ENCODE data around the gene STARD4. TPM values are rescaled to one million over a fixed set of nuclear protein-coding genes. Genes with fewer than 3 reads are reported as not detected.

STARD4 gene
- total and polyA plus RNA-seq, 4 donors: 10.1 to 61.2 (median 34.1) TPM

DNA sequence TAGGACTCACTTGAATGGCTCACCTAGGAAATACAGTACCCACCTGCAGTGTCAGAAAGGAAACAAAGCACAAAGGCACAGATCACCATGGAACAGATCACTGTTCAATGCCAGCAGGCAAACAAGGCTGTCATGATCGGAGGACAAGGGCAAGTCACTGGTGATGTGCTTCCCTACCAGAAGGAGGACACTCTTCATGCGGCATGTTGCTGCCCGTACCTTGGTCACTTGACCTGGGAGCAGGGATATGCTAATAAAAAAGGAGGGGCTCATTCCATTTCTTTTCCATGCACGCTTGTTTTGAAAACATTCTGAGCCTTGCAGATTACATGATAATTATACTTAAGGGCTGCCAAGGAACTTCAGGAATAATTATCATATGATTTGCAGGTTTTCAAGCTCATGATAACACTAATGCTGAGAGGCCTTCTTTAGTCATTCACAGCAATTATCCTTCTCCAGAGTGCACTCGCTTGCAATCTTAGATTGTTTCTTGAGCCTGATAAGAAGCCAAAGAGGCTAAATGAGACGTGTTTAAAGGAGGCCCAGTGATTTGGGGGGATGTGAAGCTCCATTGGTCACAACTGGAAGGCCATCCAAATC is 36.1 kb upstream of the STARD4 start:
- Histone ChIP-seq H3K27me3 (ENCODE audit: control insufficient read depth in 4 of 4, insufficient read depth in 4 of 4, low read length in 3 of 4) (no peaks in the 10 kb centered on the region), H3K27ac (ENCODE audit: low read depth in 1 of 2, low read length in 2 of 2) (no peak overlapping the region), H3K36me3 (ENCODE audit: control insufficient read depth in 4 of 4, insufficient read depth in 3 of 4, low read depth in 1 of 4, low read length in 3 of 4) (no peaks in the 10 kb centered on the region), H3K4me1 (ENCODE audit: control insufficient read depth in 4 of 4, insufficient read depth in 4 of 4, low read length in 3 of 4) (peaks cover 0 to 13% (median 7%) of the 10 kb centered on the region in 4 donors), H3K4me3 (ENCODE audit: low read depth in 1 of 3, low read length in 3 of 3) (no peak overlapping the region), H3K9ac (ENCODE audit: low read depth in 1 of 2, low read length in 2 of 2) (no peak overlapping the region), H3K9me3 (ENCODE audit: control insufficient read depth in 4 of 4, low read length in 3 of 4) (no peaks in the 10 kb centered on the region)
- DNase-seq (ENCODE audit: low spot score): no peak
- TF ChIP-seq HNF4A (conservative IDR thresholded peaks at IDR 0.05) (no peak), TAF1 (conservative IDR thresholded peaks at IDR 0.05) (no peak), EGR1 (IDR thresholded peaks at IDR 0.05; ENCODE audit: low read depth in 2 of 2) (no peak), HNF4G (IDR thresholded peaks at IDR 0.05) (no peak), SP1 (IDR thresholded peaks at IDR 0.05) (no peak), JUND (IDR thresholded peaks at IDR 0.05) (no peak), FOXA2 (IDR thresholded peaks at IDR 0.05) (no peak), NR2F2 (IDR thresholded peaks at IDR 0.05) (no peak), RXRA (IDR thresholded peaks at IDR 0.05) (no peak), RAD21 (IDR thresholded peaks at IDR 0.05) (no peak), FOXA1 (IDR thresholded peaks at IDR 0.05) (no peak), YY1 (IDR thresholded peaks at IDR 0.05) (no peak), GABPA (IDR thresholded peaks at IDR 0.05 in 1 of 2, conservative IDR thresholded peaks at IDR 0.05 in 1 of 2) (no peak)
- TF ChIP-seq, protein P1, sequence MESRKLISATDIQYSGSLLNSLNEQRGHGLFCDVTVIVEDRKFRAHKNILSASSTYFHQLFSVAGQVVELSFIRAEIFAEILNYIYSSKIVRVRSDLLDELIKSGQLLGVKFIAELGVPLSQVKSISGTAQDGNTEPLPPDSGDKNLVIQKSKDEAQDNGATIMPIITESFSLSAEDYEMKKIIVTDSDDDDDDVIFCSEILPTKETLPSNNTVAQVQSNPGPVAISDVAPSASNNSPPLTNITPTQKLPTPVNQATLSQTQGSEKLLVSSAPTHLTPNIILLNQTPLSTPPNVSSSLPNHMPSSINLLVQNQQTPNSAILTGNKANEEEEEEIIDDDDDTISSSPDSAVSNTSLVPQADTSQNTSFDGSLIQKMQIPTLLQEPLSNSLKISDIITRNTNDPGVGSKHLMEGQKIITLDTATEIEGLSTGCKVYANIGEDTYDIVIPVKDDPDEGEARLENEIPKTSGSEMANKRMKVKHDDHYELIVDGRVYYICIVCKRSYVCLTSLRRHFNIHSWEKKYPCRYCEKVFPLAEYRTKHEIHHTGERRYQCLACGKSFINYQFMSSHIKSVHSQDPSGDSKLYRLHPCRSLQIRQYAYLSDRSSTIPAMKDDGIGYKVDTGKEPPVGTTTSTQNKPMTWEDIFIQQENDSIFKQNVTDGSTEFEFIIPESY (IDR thresholded peaks at IDR 0.05): no peak
- TF ChIP-seq, protein P2, sequence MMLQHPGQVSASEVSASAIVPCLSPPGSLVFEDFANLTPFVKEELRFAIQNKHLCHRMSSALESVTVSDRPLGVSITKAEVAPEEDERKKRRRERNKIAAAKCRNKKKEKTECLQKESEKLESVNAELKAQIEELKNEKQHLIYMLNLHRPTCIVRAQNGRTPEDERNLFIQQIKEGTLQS (IDR thresholded peaks at IDR 0.05): no peak
- TF ChIP-seq, protein P3, sequence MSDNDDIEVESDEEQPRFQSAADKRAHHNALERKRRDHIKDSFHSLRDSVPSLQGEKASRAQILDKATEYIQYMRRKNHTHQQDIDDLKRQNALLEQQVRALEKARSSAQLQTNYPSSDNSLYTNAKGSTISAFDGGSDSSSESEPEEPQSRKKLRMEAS (IDR thresholded peaks at IDR 0.05): no peak
- TF ChIP-seq, protein P4, sequence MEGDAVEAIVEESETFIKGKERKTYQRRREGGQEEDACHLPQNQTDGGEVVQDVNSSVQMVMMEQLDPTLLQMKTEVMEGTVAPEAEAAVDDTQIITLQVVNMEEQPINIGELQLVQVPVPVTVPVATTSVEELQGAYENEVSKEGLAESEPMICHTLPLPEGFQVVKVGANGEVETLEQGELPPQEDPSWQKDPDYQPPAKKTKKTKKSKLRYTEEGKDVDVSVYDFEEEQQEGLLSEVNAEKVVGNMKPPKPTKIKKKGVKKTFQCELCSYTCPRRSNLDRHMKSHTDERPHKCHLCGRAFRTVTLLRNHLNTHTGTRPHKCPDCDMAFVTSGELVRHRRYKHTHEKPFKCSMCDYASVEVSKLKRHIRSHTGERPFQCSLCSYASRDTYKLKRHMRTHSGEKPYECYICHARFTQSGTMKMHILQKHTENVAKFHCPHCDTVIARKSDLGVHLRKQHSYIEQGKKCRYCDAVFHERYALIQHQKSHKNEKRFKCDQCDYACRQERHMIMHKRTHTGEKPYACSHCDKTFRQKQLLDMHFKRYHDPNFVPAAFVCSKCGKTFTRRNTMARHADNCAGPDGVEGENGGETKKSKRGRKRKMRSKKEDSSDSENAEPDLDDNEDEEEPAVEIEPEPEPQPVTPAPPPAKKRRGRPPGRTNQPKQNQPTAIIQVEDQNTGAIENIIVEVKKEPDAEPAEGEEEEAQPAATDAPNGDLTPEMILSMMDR (IDR thresholded peaks at IDR 0.05; ENCODE audit: low read depth, low read length, missing input control): no peak
- TF ChIP-seq, protein P5, sequence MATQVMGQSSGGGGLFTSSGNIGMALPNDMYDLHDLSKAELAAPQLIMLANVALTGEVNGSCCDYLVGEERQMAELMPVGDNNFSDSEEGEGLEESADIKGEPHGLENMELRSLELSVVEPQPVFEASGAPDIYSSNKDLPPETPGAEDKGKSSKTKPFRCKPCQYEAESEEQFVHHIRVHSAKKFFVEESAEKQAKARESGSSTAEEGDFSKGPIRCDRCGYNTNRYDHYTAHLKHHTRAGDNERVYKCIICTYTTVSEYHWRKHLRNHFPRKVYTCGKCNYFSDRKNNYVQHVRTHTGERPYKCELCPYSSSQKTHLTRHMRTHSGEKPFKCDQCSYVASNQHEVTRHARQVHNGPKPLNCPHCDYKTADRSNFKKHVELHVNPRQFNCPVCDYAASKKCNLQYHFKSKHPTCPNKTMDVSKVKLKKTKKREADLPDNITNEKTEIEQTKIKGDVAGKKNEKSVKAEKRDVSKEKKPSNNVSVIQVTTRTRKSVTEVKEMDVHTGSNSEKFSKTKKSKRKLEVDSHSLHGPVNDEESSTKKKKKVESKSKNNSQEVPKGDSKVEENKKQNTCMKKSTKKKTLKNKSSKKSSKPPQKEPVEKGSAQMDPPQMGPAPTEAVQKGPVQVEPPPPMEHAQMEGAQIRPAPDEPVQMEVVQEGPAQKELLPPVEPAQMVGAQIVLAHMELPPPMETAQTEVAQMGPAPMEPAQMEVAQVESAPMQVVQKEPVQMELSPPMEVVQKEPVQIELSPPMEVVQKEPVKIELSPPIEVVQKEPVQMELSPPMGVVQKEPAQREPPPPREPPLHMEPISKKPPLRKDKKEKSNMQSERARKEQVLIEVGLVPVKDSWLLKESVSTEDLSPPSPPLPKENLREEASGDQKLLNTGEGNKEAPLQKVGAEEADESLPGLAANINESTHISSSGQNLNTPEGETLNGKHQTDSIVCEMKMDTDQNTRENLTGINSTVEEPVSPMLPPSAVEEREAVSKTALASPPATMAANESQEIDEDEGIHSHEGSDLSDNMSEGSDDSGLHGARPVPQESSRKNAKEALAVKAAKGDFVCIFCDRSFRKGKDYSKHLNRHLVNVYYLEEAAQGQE (IDR thresholded peaks at IDR 0.05): no peak
- WGBS: 88% methylated on average over 6 of the region's 6 CpGs

Data from liver (tissue), 9 donors.